Tibial artery (tissue), 4 donors: Measurements from ENCODE around the gene MUC3A.

Source experiments
- DNase-seq, 2 donors: peaks; one replicate each; pipeline ENCODE4 v3.0.0-alpha.2; 2019
- H3K27ac ChIP-seq, 2 donors: fragments of 200-600 bp; sonication (generic) in 1 of 2; 1 replicate in 1 of 2; 2 replicates in 1 of 2; pipeline ENCODE4 v1.5.1; 2018 to 2019; ENCODE audit warnings: mild to moderate bottlenecking in 1 of 2
- H3K27me3 ChIP-seq, 2 donors: fragments of 200-600 bp; sonication (generic) in 1 of 2; one replicate each; pipeline versions ENCODE4 v1.5.1 to v1.6.0; 2016 to 2019
- H3K36me3 ChIP-seq, 3 donors: fragments of 200-600 bp; sonication (generic) in 2 of 3; one replicate each; pipeline ENCODE4 v1.5.1; 2016 to 2019; ENCODE audit warnings: mild to moderate bottlenecking in 2 of 3
- H3K4me1 ChIP-seq, 4 donors: fragments of 200-600 bp; sonication (generic) in 2 of 4; 1 replicate in 3 of 4; 2 replicates in 1 of 4; pipeline ENCODE4 v1.5.1; 2016 to 2019
- H3K4me3 ChIP-seq, 2 donors: fragments of 200-600 bp; sonication (generic) in 1 of 2; 1 replicate in 1 of 2; 2 replicates in 1 of 2; pipeline ENCODE4 v1.5.1; 2018 to 2019; ENCODE audit warnings: mild to moderate bottlenecking in 2 of 2
- H3K9me3 ChIP-seq, 3 donors: fragments of 200-600 bp; sonication (generic) in 1 of 3; one replicate each; pipeline ENCODE4 v1.5.1; 2016 to 2019
- intact Hi-C: fragments of 100-400 bp; cut with DNase I; formaldehyde crosslinking; loops from one replicate; pipeline ENCODE4 v1.15.0; 2023; ENCODE audit warnings: low total_unique reads
- TF ChIP-seq, protein P1 (sequence below), 2 experiments: fragments of 200-600 bp in 1 of 2; fragments of 450-650 bp in 1 of 2; IDR thresholded peaks; one replicate each; pipeline ENCODE4 v1.5.1; 2017 to 2019; ENCODE audit warnings: antibody characterized with exemption in 2 of 2, mild to moderate bottlenecking in 1 of 2, moderate library complexity in 1 of 2

MUC3A gene

GRCh38 chr7:100962537-100962936 is 13.2 kb downstream of the MUC3A start:
- H3K27ac ChIP-seq, result no peak overlapping the region
- no peak for DNase-seq
- H3K4me3 ChIP-seq, result no peak overlapping the region
- no peaks in the 10 kb centered on the region for H3K36me3 ChIP-seq
- intact Hi-C loops, result no loop called here
- H3K27me3 ChIP-seq, result peaks cover 6 to 64% of the 10 kb centered on the region in 2 donors
- peaks cover 0 to 19% (median 14%) of the 10 kb centered on the region in 4 donors for H3K4me1 ChIP-seq
- H3K9me3 ChIP-seq, result peaks cover 0 to 9% (median 0%) of the 10 kb centered on the region in 3 donors
- TF ChIP-seq, protein P1, sequence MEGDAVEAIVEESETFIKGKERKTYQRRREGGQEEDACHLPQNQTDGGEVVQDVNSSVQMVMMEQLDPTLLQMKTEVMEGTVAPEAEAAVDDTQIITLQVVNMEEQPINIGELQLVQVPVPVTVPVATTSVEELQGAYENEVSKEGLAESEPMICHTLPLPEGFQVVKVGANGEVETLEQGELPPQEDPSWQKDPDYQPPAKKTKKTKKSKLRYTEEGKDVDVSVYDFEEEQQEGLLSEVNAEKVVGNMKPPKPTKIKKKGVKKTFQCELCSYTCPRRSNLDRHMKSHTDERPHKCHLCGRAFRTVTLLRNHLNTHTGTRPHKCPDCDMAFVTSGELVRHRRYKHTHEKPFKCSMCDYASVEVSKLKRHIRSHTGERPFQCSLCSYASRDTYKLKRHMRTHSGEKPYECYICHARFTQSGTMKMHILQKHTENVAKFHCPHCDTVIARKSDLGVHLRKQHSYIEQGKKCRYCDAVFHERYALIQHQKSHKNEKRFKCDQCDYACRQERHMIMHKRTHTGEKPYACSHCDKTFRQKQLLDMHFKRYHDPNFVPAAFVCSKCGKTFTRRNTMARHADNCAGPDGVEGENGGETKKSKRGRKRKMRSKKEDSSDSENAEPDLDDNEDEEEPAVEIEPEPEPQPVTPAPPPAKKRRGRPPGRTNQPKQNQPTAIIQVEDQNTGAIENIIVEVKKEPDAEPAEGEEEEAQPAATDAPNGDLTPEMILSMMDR (IDR thresholded peaks at IDR 0.05), result no peak

GRCh38 chr7:100963386-100963785 is 14.1 kb downstream of the MUC3A start:
- TF ChIP-seq, protein P1 (IDR thresholded peaks at IDR 0.05), result no peak
- peaks cover 0 to under 1% (median 0%) of the 10 kb centered on the region in 3 donors for H3K9me3 ChIP-seq
- no peak overlapping the region for H3K27ac ChIP-seq
- DNase-seq, result no peak
- H3K27me3 ChIP-seq, result peaks cover 6 to 70% of the 10 kb centered on the region in 2 donors
- intact Hi-C loops, result no loop called here
- no peak overlapping the region for H3K4me3 ChIP-seq
- H3K4me1 ChIP-seq, result peaks cover 0 to 19% (median 14%) of the 10 kb centered on the region in 4 donors
- no peaks in the 10 kb centered on the region for H3K36me3 ChIP-seq

DNA sequence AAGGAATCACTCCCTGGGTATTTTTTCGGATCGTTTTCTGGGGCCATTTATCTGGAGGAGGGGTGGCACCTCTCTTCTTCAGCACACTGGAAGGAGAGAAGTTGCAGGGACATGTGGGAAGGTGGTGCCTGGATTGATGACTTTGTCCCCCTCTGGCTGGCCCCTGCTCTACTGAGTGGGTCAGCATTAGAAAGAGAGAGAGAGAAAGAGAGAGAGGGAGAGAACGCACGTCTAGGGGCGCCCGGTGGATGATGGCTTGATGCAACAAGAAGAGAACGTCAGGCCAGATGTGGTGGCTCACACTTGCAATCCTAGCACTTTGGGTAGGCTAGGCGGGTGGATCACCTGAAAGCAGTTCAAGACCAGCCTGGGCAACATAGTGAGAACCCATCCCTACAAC is 14.5 kb downstream of the MUC3A start:
- H3K4me1 ChIP-seq, result peaks cover 0 to 19% (median 14%) of the 10 kb centered on the region in 4 donors
- no peaks in the 10 kb centered on the region for H3K36me3 ChIP-seq
- no peak overlapping the region for H3K4me3 ChIP-seq
- H3K9me3 ChIP-seq, result no peaks in the 10 kb centered on the region
- no peak overlapping the region for H3K27ac ChIP-seq
- DNase-seq, result no peak
- peaks cover 6 to 75% of the 10 kb centered on the region in 2 donors for H3K27me3 ChIP-seq
- intact Hi-C loops, result no loop called here
- TF ChIP-seq, protein P1 (IDR thresholded peaks at IDR 0.05), result no peak

- intact Hi-C loops, result no loop called here
Observed at GRCh38 chr7:100964630-100965029, 15.3 kb downstream of the MUC3A start.

GRCh38 chr7:100965045-100965722 is 15.8 kb downstream of the MUC3A start:
- TF ChIP-seq, protein P1 (IDR thresholded peaks at IDR 0.05), result no peak
- Histone ChIP-seq H3K4me1 (peaks cover 0 to 19% (median 14%) of the 10 kb centered on the region in 4 donors), H3K9me3 (no peaks in the 10 kb centered on the region), H3K4me3 (peak overlapping the region in 1 of 2 donors; percentile 30), H3K36me3 (no peaks in the 10 kb centered on the region), H3K27me3 (peaks cover 6 to 79% of the 10 kb centered on the region in 2 donors), H3K27ac (no peak overlapping the region)
- no peak for DNase-seq
- intact Hi-C loops, result no loop called here

More at GRCh38 chr7:100964630-100965029, 15.3 kb downstream of the MUC3A start:
- H3K36me3 ChIP-seq, result no peaks in the 10 kb centered on the region
- TF ChIP-seq, protein P1 (IDR thresholded peaks at IDR 0.05), result no peak
- DNase-seq, result no peak
- no peak overlapping the region for H3K27ac ChIP-seq
- no peak overlapping the region for H3K4me3 ChIP-seq
- H3K27me3 ChIP-seq, result peaks cover 6 to 79% of the 10 kb centered on the region in 2 donors
- no peaks in the 10 kb centered on the region for H3K9me3 ChIP-seq
- peaks cover 0 to 19% (median 14%) of the 10 kb centered on the region in 4 donors for H3K4me1 ChIP-seq
